Gastrocnemius medialis (tissue), 4 donors: Measurements from ENCODE around the gene IKBKE. TPM values are rescaled to one million over a fixed set of nuclear protein-coding genes. Genes with fewer than 3 reads are reported as not detected.

Experiments
- ATAC-seq, 2 donors: fragments of 150-250 bp; one replicate each; pipeline ENCODE4 v1.9.1; 2016
- DNase-seq, 2 donors: peaks; one replicate each; pipeline ENCODE4 v3.0.0-alpha.2; 2019
- H3K27ac ChIP-seq, 4 donors: fragments of 200-600 bp; sonication (generic); 1 replicate in 1 of 4; 2 replicates in 3 of 4; pipeline ENCODE4 v1.5.1; 2016 to 2018; ENCODE audit warnings: mild to moderate bottlenecking in 2 of 4, moderate library complexity in 1 of 4
- H3K27me3 ChIP-seq, 3 donors: fragments of 200-600 bp; sonication (generic) in 2 of 3; 1 replicate in 1 of 3; 2 replicates in 2 of 3; pipeline versions ENCODE4 v1.5.1 to v1.6.0; 2016 to 2019; ENCODE audit warnings: mild to moderate bottlenecking in 1 of 3, moderate library complexity in 1 of 3
- H3K36me3 ChIP-seq, 2 donors: fragments of 200-600 bp; sonication (generic) in 1 of 2; one replicate each; pipeline ENCODE4 v1.5.1; 2017 to 2018
- H3K4me1 ChIP-seq, 2 donors: fragments of 200-600 bp; sonication (generic) in 1 of 2; one replicate each; pipeline ENCODE4 v1.5.1; 2016 to 2017; ENCODE audit warnings: mild to moderate bottlenecking in 2 of 2
- H3K4me3 ChIP-seq, 4 donors: fragments of 200-600 bp; sonication (generic) in 3 of 4; 1 replicate in 1 of 4; 2 replicates in 3 of 4; pipeline ENCODE4 v1.5.1; 2016 to 2019; ENCODE audit warnings: mild to moderate bottlenecking in 2 of 4
- H3K9me3 ChIP-seq, 3 donors: fragments of 200-600 bp; sonication (generic) in 2 of 3; 1 replicate in 1 of 3; 2 replicates in 2 of 3; pipeline ENCODE4 v1.5.1; 2016 to 2019
- POLR2A ChIP-seq, 2 donors: fragments of 450-650 bp; IDR thresholded peaks; one replicate each; pipeline ENCODE4 v1.6.1; 2017; ENCODE audit warnings: antibody characterized with exemption in 2 of 2, mild to moderate bottlenecking in 2 of 2, moderate library complexity in 2 of 2
- in situ Hi-C, 4 donors: fragments of 200-750 bp; cut with MboI; loops; one replicate each; pipeline versions ENCODE4 v1.15.0 to v1.8.0; 2017; ENCODE audit warnings: low sequenced_read_pairs in 4 of 4
- intact Hi-C: fragments of 100-400 bp; cut with DNase I; formaldehyde crosslinking; loops from one replicate; pipeline ENCODE4 v1.15.1; 2023; ENCODE audit warnings: low total_unique reads
- total RNA-seq, 4 donors: library from RNA; depleted of rRNA; stranded (reverse); fragments of >200 nt; gene quantifications; one replicate each; pipeline versions ENCODE4 v1.1.0 to v1.2.3, GENCODE V29; 2016
- TF ChIP-seq, protein P1 (sequence below), 5 experiments: fragments of 450-650 bp in 3 of 5; fragments of 200-600 bp in 2 of 5; sonication (generic) in 2 of 5; IDR thresholded peaks in 4 of 5; conservative IDR thresholded peaks in 1 of 5; 1 replicate in 4 of 5; 2 replicates in 1 of 5; pipeline ENCODE4 v1.5.1; 2016 to 2019; ENCODE audit warnings: antibody characterized with exemption in 5 of 5, mild to moderate bottlenecking in 3 of 5, moderate library complexity in 3 of 5

Gene IKBKE
- total RNA-seq, 4 donors from 2014 or later, result 0.81 to 1.1 (median 0.84) TPM; not detected in 1

GRCh38 chr1:206498685-206499084 is 28.4 kb downstream of the IKBKE start:
- ATAC-seq (no peak), DNase-seq (no peak)

GRCh38 chr1:206500046-206500445 is 29.8 kb downstream of the IKBKE start:
- H3K4me3 ChIP-seq, result no peak overlapping the region
- ATAC-seq, result no peak
- H3K9me3 ChIP-seq, result no peaks in the 10 kb centered on the region
- no peak for DNase-seq
- TF ChIP-seq, protein P1, sequence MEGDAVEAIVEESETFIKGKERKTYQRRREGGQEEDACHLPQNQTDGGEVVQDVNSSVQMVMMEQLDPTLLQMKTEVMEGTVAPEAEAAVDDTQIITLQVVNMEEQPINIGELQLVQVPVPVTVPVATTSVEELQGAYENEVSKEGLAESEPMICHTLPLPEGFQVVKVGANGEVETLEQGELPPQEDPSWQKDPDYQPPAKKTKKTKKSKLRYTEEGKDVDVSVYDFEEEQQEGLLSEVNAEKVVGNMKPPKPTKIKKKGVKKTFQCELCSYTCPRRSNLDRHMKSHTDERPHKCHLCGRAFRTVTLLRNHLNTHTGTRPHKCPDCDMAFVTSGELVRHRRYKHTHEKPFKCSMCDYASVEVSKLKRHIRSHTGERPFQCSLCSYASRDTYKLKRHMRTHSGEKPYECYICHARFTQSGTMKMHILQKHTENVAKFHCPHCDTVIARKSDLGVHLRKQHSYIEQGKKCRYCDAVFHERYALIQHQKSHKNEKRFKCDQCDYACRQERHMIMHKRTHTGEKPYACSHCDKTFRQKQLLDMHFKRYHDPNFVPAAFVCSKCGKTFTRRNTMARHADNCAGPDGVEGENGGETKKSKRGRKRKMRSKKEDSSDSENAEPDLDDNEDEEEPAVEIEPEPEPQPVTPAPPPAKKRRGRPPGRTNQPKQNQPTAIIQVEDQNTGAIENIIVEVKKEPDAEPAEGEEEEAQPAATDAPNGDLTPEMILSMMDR (IDR thresholded peaks at IDR 0.05 in 4 of 5, conservative IDR thresholded peaks at IDR 0.05 in 1 of 5), result no peak
- TF ChIP-seq POLR2A (IDR thresholded peaks at IDR 0.05), result no peak
- intact Hi-C loops (loop anchor here (10.0 kb wide), 1 partner anchor 555 kb away; the partner anchor contains the start of genes PFKFB2 and YOD1), in situ Hi-C loops (no loop called here)
- no peaks in the 10 kb centered on the region for H3K36me3 ChIP-seq
- no peak overlapping the region for H3K27ac ChIP-seq
- no peaks in the 10 kb centered on the region for H3K27me3 ChIP-seq
- peaks cover 17 to 25% of the 10 kb centered on the region in 2 donors for H3K4me1 ChIP-seq

More at GRCh38 chr1:206498685-206499084, 28.4 kb downstream of the IKBKE start:
- no peaks in the 10 kb centered on the region for H3K27me3 ChIP-seq
- no peaks in the 10 kb centered on the region for H3K36me3 ChIP-seq
- H3K4me1 ChIP-seq, result peaks cover 7 to 14% of the 10 kb centered on the region in 2 donors
- no peak overlapping the region for H3K4me3 ChIP-seq
- in situ Hi-C loops, result no loop called here
- no peak overlapping the region for H3K27ac ChIP-seq
- intact Hi-C loops, result no loop called here
- H3K9me3 ChIP-seq, result no peaks in the 10 kb centered on the region
- TF ChIP-seq, protein P1 (IDR thresholded peaks at IDR 0.05 in 4 of 5, conservative IDR thresholded peaks at IDR 0.05 in 1 of 5), result no peak
- TF ChIP-seq POLR2A (IDR thresholded peaks at IDR 0.05), result no peak

GRCh38 chr1:206501881-206502280 is 31.6 kb downstream of the IKBKE start:
- TF ChIP-seq, protein P1 (IDR thresholded peaks at IDR 0.05 in 4 of 5, conservative IDR thresholded peaks at IDR 0.05 in 1 of 5), result no peak
- TF ChIP-seq POLR2A (IDR thresholded peaks at IDR 0.05), result no peak
- in situ Hi-C loops (no loop called here), intact Hi-C loops (loop anchor here (10.0 kb wide), 1 partner anchor 553 kb away; the partner anchor contains the start of genes PFKFB2 and YOD1)
- H3K27me3 ChIP-seq, result peaks cover 1 to 13% (median 3%) of the 10 kb centered on the region in 3 donors
- ATAC-seq (no peak), DNase-seq (no peak)
- no peak overlapping the region for H3K4me3 ChIP-seq
- no peaks in the 10 kb centered on the region for H3K9me3 ChIP-seq
- H3K27ac ChIP-seq, result peak overlapping the region in 1 of 4 donors; percentile 34
- H3K36me3 ChIP-seq, result no peaks in the 10 kb centered on the region
- peaks cover 17 to 20% of the 10 kb centered on the region in 2 donors for H3K4me1 ChIP-seq

- H3K4me1 ChIP-seq, result peaks cover 18 to 25% of the 10 kb centered on the region in 2 donors
- DNase-seq (no peak), ATAC-seq (no peak)
- no peaks in the 10 kb centered on the region for H3K9me3 ChIP-seq
- in situ Hi-C loops, result no loop called here
- H3K27ac ChIP-seq, result no peak overlapping the region
- TF ChIP-seq POLR2A (IDR thresholded peaks at IDR 0.05), result no peak
- TF ChIP-seq, protein P1 (IDR thresholded peaks at IDR 0.05 in 4 of 5, conservative IDR thresholded peaks at IDR 0.05 in 1 of 5), result no peak
- no peak overlapping the region for H3K4me3 ChIP-seq
- intact Hi-C loops, result loop anchor here (10.0 kb wide), 1 partner anchor 552 kb away; the partner anchor contains the start of genes PFKFB2 and YOD1
- H3K36me3 ChIP-seq, result no peaks in the 10 kb centered on the region
- peaks cover 3 to 18% (median 4%) of the 10 kb centered on the region in 3 donors for H3K27me3 ChIP-seq
Measured at GRCh38 chr1:206502403-206502802, 32.1 kb downstream of the IKBKE start.
